ENCODE results near the gene MREG.
"Not testable (repeated sequence)": the region's sequence is repeated elsewhere in the genome, so short reads cannot be mapped to it uniquely, and the experiment has no call there.

The MREG gene

DNA sequence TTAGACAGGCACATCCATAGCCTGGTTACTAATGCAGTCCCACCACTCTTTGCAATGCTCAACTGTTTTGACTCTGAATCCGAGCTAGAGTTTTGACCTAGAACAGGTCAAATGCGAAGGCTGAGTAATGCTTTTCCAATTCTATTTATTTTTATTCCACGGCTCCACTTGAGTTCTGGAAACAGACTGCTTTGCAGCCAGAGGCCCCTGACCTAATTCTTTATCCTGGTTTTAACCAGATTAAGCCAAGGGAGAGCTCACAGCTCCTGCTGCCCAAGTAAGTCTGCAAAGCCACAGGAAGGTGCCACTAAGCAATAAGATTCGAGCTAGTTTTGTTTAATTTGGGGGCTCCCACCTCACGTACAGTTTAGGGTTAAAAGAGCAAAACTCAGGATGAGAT, 51.4 kb downstream of the MREG start:
- in situ Hi-C loops (cut with HindIII; ENCODE audit: low sequenced_read_pairs): no loop called here

DNA sequence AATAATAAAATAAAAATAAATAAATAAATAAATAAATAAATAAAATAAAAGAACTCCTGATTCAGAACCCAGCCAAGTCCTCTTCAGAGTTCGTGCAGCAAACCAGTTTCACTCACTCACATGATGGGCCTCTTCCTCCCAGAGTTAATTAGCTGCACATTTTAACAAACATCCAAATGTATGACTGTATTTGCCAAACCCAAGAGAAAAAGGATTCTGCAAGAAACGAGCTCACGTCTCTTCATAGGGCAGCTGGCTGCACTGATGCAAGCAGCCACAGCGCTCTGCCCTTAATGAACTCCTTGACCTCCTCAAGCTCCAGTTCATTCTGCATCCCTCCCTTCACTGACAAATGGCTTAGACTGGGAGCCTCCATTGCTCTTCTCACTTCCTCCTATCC, 55.1 kb downstream of the MREG start:
- in situ Hi-C loops (cut with HindIII; ENCODE audit: low sequenced_read_pairs): no loop called here

DNA sequence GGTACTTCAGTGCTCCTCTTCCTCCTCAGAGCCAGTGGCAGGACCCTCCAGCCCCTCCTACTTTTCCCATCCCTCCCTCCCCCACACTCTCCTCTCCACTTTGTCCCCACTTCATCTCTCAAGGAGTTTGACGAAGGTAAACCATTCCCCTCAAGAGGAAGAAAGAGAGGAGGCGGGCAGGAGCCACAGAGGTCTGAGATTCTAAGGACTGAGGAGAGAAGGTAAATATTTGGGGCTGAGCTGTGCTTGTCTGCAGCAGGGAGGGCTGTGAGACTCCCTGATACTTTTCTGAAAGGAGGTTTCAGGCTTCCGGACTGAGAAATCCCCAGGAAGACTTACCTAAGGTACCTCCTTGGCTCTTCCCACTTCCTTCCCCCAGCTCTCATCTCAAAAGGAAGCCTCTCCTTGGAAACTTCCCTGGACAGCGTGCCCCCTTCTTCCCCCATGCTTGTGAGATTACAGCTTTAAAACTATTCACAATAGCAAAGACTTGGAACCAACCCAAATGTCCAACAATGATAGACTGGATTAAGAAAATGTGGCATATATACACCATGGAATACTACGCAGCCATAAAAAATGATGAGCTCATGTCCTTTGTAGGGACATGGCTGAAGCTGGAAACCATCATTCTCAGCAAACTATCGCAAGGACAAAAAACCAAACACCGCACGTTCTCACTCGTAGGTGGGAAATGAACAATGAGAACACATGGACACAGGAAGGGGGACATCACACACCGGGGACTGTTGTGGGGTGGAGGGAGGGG, 55.8 kb downstream of the MREG start:
- in situ Hi-C loops (cut with HindIII; ENCODE audit: low sequenced_read_pairs): not testable (repeated sequence)

DNA sequence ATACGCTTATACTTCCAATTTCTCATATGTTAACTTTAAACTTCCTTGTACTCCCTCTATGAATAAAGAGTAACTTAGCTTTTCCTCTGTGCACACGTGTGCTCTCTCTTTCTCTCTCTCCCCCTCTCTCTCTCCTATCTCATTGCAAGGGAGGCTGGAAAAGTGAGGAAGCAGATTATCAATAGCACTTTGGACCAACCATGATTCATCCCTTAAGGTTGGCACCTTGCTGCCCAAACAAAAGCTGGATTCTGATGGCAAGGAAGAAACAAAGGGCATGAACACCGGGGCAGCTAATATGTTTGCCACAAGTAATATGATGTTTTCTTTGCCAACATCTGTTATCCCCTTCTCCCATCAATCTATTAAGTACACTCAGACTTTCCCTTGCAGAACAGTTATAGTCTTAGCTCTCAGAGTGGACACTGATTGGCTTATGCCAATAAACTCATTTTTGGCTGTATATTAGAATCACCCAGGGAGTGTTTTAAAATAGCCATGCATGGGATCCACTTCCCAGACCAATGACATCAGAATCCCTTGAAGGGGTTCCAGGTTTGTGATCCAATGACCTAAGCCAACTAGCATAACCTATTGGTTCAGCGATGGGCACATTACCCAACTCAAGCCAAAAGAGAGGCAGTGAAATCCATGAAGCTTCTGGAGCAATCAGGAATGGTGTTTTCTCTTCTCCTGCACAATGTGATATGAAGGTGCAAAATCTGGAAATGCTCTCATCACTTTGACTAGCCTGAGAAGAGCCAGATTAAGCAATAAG, 60.3 kb downstream of the MREG start:
- in situ Hi-C loops (cut with HindIII; ENCODE audit: low sequenced_read_pairs): no loop called here

DNA sequence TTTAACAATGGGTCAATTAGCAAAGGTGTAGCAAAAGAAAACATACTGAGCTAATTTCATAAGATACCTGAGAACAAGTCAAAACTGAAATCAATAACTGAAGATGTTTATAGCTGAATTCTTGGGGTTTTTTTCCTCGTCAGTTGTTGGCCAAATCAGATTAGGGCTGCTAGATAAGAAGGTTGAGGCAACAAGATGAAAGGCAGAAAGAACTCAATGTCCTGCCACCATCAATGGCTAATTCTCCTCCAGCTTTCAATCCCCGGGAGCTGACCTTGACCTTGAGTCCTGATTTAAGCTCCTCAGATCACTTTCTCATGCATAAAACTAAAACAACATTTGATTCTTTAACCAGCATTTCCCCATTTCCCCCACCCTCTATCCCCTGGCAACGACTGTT, 61.8 kb downstream of the MREG start:
- in situ Hi-C loops (cut with HindIII; ENCODE audit: low sequenced_read_pairs): no loop called here

DNA sequence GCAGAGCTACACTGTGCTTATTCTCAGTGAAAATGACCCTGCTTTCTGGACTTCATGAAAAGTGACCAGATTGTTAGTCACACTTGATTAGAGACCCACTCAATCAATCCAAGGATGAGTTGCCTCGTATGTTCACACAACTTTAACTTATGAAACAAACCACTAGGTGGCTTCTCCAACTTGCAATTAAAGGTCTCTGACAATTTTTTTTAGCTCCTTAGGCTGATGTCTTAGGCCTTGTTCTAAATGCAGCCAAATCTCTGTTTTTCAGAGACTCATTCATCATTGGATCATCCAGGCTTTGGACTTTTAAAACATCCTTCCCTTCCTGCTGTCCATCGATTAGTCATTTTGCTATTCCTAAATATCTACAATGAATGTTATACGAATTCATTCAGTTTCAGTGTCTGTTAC, 63.4 kb downstream of the MREG start:
- in situ Hi-C loops (cut with HindIII; ENCODE audit: low sequenced_read_pairs): no loop called here

DNA sequence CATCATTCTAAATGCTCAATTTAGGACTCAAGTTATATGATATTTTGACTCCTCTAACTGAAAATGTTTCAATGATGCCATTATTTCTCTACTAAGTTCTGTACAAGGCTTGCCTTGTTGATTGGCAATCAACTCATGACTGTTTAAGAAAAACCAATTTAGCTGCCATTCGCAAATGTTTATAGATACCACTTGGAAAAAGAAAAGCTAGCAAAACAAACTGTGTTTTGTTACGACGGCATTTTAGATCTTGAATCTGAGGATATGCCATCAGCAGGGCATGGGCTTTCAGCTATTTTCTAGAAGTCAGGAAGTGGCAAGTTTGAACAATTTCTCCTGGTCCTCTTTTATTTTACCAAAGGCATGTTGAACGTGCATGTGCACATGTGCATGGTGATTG, 65.3 kb downstream of the MREG start:
- in situ Hi-C loops (cut with HindIII; ENCODE audit: low sequenced_read_pairs): no loop called here

DNA sequence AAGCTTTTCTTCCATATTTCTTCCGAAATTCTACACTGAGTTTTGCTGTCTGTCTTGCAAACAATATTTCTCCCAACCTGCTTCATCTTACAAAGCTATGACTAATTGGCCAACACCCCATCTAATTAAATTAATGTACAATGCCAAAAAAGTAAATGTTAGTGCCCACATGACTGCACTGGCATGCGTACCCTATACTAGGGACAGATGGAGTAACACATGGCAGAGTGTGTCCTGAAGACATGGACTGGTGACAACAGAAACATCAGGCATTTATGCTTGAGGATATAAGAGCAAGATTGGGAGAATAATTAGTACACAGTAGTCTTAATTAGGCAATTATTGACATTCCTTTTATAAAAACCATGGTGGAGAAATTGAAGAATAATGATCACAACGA, 66.8 kb downstream of the MREG start:
- in situ Hi-C loops (cut with HindIII; ENCODE audit: low sequenced_read_pairs): no loop called here

DNA sequence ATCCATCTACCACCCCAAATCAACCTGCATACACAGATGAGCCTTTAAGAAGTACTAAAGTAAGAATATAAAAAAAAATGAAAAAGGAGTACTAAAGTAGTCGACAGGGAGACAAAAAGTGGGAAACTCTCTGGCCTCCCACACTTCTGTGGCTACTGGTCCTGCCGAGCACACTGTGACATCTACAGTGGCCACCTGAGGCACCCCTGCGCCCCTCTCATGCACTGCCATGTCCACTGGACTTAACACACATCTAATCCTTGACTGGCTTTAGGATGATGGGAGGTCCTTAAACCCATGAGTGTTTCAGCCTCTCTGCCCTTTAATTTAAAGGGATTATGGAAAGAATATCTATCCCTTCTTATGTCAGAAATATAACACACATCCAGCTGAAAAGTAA, 71.2 kb downstream of the MREG start:
- in situ Hi-C loops (cut with HindIII; ENCODE audit: low sequenced_read_pairs): no loop called here

DNA sequence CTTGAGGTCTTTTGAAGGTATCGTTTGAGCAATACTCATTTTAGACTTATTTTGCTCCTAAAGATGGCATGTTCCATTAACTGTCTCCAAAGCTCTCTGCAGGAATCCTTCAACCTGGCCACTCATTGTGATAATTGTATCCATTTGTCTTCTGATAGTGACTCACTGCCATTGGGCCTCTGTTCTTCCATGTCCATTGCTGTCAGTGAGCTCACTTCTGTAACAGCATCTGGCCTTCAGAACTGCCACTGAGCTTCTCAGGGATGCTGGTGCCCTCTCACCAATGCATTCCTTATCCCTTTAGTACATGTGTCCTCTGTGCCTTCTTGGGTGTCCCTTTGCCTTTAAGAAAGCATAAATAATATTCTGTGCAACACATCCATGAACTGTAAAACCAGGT, 71.6 kb downstream of the MREG start:
- in situ Hi-C loops (cut with HindIII; ENCODE audit: low sequenced_read_pairs): no loop called here

DNA sequence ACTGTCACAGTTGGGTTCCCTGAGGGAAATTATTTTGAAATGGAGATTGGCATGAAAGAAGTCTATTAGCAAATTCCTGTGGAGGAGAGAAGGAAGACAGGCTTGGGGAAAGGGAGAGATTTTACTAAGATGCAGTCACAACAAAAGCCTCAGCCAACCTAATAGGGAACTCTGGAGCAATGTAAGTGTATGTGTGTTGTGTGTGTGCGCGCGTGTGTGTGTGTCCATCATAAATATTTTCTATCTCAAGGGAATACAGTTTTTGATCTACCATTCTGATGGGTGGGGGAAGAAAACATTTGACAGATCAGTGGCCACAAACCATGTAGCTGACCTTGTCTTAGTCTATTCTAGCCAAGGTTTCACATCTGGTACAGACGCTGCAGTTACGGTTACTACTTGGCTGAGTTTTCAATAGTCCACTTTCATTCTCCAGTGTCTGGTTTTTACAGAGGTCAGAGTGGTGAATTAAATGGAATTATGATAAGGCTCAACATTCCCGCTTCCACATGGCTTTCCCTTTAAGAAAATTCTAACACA, 72.6 kb downstream of the MREG start:
- in situ Hi-C loops (cut with HindIII; ENCODE audit: low sequenced_read_pairs): no loop called here

DNA sequence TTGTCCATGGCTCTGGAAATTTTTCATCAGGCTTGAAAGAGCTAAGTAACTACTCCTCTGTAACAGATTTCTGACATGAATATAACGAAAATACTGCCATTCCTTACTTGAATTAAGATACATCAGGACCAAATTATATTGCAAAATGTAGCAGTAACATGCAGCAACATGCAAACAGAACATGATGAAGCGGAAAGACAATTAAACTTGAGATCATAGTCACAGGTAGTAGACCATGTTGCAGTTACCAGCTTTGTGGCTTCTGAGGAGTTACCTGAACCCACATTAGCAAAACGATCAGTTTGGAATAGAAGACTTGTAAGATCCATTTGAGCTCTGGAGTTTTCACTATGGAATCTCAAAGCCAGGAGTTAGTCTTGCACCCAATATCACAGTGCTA, 76.2 kb downstream of the MREG start:
- in situ Hi-C loops (cut with HindIII; ENCODE audit: low sequenced_read_pairs): no loop called here

DNA sequence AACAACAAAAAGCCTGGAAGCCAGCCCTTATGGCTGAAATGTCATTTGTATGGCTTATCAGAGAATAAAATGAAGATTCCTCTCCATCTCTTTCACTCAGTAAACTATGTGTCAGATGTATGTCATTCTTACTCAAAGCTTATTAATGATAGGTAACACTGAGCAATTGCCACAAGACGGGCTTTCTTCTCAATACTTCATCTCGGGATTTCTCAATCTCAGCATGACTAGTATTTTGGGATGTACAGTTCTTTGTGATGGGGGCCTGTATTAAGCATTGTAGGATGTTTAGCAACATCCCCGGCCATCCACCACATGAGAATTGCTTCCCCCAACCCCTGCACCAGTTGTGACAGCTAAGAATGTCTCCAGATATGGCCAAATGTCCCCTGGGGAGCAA, 80.2 kb downstream of the MREG start:
- in situ Hi-C loops (cut with HindIII; ENCODE audit: low sequenced_read_pairs): no loop called here

DNA sequence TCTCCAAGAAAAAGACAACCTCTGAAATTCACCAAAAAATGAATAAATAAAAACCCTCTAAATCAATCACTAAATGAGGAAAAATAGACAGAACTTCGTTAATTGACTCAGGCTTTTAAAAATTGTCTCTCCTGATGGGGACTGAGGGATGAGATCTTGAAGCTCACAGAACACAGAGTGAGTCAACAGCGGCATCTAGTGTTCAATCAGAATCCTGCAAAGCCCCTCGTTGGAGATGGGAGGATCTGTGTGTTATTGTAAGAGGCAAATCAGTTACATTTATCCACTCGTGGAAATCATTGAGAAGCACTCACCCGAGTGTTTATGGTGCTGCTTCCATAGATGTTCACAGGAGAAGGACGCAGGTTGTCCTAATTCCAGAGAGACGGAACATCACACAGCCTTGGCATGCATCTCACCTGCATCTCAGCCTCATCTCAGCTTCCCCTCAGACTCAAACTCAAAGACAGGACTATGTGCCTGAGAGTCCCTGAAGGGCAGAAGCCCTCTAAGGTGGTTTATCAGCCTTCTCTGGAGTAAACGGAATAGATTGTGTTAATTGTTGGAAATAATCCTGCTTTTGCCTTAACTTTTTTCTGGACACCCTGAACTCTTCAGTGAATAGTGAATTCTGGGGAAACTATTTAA, 82.0 kb downstream of the MREG start:
- in situ Hi-C loops (cut with HindIII; ENCODE audit: low sequenced_read_pairs): no loop called here

DNA sequence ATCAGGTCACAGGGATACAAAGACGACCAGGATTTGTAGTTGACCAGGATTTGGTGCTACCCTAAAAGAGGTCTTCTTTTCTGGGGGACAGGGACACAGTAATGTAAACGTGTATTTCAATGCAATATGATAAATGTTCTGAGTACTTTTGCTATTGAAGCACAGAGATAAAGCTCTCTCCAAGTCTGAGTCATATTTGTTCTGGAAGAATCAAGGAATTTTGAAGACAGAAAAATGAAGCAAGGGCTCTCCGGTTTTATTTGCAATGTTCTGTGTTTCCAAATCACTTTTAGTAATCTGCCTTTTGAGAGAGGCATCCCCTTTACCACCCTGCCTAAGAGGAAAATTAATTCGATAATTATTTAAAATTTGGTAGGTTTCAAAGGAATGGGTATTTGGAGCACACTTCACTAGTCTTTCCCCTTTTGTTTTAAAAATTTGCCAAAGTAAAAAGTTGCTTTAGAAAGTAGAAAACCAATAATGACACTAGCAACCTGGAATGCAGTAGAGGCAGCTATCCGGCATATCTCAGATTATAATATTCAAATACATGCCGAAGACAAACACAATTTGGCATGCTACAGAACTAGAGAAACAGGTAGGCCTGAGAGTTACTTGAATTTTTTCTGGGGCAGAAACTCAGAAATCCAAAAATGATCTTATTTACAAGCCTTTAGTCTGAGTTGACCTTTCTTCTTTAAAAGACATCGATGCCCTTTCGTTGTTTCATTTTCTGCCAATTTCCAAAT, 82.7 kb downstream of the MREG start:
- in situ Hi-C loops (cut with HindIII; ENCODE audit: low sequenced_read_pairs): no loop called here

DNA sequence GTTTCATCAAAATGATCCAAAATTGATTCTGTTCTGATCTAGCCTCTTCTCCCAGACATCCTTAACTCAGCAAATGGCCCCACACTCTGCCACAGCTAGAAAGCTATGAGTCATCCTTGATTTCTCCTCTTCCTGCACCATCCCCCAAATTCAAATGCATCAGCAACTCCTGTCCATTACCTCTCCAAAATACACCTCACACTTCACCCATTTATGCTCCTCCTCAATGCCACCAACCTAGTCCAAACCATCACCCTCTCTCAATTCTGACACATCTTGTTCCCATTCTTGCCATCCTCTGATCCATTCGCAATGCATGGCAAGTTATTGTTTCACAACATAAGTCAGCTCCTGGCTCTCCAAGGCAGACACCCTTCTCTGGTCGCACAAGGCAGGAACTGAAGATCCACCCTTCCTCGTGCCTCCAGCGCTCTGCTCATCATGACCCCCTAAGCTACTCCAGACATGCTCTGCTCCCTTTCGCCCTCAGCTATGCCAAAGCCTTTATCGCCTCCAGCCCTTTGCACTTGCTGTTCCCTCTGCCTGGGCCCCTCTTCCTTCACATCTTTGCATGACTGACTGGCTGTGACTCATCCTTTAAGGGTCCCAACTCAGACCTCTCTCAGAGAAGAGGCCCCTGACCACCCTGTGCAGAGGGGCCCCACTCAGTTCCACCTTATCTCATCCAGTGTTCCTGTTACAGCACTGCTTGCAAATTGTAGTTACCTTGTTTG, 83.6 kb downstream of the MREG start:
- in situ Hi-C loops (cut with HindIII; ENCODE audit: low sequenced_read_pairs): no loop called here

DNA sequence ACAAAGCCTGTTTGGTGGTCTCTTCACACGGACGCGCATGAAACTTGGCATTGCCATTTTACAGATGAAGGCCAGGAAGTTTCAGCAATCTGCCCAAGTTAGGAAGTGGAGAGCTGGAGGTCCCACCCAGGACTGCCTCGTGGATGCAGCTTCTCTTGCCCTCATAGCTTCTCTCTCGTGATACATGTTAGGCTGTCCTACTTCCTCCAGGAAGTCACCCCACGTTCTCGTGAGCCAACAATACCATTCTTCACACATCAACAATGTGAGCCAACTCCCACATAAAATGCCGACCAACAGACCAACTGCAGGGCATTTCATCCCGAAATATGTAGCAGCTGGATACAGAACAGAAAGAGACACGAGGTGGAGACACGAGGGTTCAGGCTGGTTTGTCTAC, 85.3 kb downstream of the MREG start:
- in situ Hi-C loops (cut with HindIII; ENCODE audit: low sequenced_read_pairs): no loop called here

DNA sequence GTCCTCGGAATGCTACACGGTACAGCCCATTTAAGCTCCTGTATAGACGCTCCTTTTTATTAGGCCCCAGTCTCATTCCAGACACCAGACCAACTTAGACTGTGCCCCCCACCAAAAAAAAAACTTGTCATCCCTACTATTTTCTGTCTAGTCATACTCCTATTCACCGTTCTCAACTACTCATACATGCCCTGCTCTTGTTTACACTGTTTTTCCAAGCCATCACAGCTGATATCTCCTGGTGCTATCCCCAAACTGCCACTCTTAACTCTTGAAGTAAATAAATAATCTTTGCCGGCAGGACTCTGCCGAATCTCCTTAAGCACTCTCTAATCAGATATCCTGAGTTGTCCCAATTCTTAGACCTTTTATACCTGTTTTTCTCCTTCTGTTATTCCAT, 86.4 kb downstream of the MREG start:
- in situ Hi-C loops (cut with HindIII; ENCODE audit: low sequenced_read_pairs): not testable (repeated sequence)

DNA sequence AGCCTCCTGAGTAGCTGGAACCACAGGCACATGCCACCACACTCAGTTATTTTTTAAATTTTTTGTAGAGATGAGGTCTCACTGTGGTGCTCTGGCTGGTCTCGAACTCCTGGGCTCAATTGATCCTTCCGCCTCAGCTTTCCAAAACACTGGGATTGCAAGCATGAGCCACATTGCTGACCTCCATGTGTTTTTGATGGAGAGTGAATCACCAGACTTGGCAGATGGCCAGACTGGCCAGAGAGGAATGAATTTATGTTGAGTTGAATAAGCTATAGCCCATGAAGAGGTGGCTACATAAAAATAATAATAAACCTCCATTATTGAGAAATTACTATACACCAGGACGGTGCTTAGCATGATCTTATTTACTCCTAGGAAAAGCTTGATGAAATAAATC, 91.5 kb downstream of the MREG start:
- in situ Hi-C loops (cut with HindIII; ENCODE audit: low sequenced_read_pairs): no loop called here

All from DLD1 (cell line).